NCI-H1436 treated with DMSO at 0.1 percent for 48 hours (cell line): ENCODE measurements around the gene SGMS1.
"Not testable (repeated sequence)": the region's sequence is repeated elsewhere in the genome, so short reads cannot be mapped to it uniquely, and the experiment has no call there.

Source experiments
- DNase-seq: peaks from one replicate; lab custom pipeline; 2025; lab: John Stamatoyannopoulos, UW

The SGMS1 gene

DNA sequence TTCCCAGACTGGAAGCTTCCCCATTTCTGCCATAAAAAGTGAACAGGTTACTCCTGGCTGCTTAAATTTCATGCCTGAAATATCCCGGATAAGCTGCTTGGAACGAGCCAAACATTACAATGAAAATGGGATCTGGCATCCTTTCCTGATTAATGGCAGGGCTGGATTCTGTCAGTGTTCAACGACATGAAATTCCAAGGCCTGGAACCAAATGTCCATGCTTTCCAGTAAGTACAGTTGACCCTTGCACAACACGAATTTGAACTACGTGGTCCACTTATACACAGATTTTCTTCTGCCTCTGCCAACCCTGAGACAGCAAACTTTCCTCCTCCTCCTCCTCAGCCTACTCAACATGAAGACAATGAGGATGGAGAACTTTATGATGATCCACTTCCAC, 65.4 kb downstream of the SGMS1 start:
- DNase-seq, result no peak

DNA sequence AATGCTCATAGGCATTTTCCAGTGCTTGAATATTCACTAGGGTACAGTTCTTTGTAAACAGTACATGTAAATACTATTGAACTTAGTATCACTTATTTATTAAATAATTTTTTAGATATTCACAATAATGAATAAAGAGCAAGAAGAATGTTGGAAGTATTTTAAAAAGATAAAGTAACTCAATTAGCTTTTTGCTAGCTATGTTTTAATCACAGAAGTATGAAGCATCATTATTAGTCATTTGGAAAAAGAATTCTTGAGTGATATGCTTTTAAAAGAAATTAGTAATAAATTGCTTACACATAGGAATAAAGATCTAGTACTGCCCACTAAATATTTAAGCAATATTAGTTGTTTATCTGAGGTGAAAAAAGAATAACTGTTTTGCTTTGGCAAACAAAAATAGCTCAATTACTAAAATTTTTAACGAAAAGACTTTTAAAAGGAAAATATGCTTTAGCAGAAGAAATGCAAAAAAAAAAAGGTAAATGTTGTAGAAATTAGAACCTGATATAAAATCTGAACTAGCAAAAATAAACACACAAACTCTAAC, 66.5 kb downstream of the SGMS1 start:
- no peak for DNase-seq

- no peak for DNase-seq
These were observed 67.3 kb downstream of the SGMS1 start for GRCh38 chr10:50556237-50557120.

GRCh38 chr10:50554995-50555568, 68.7 kb downstream of the SGMS1 start:
- DNase-seq, result no peak

DNA sequence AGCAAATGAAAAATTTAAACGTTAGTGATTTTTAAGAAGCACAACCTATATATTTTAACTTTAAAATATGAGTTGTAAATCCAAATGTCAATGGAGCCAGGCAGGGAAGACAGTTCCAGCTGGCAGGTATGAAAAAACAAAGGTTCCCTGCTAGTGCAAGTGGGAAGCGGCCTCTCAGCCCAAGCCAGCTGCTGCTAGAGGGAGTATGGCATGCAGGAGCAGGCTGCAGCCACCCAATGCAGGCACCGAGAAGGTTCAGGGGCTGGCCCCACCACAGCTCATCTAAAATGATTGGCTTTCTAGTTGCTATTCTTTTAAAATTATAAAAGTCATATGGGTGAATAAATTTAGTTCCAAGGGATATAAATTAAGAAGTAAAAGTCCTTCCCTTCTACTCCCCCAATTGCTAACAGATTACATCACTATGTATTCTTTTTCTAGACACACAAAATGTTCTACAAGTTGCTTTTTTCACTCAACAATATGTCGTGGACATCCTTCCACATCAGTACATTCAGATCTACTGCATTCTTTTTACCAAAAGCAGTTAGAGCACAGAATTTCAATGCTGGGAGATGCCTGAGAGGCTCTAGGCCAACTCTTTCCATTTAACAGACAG, 69.3 kb downstream of the SGMS1 start:
- DNase-seq, result no peak

GRCh38 chr10:50552771-50553535, 70.8 kb downstream of the SGMS1 start:
- DNase-seq, result no peak

GRCh38 chr10:50552308-50552707, 71.4 kb downstream of the SGMS1 start:
- no peak for DNase-seq

DNA sequence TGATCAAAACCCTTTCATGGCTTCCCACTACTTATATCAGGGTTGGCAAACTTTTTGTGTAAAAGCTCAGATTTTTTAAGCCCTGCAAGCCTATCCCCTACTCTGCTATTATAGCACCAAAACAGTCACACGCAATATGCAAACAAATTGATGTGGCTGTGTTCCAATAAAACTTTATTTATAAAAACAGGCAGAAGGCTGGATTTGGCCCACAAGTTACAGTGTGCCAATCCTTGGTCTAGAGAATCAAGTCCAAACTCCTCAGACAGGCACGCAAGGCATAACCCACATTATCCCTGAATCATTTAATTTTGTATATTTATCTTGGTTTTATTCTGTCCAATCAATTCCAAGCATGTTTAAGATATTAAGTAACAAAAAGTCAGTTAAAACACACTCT, 71.9 kb downstream of the SGMS1 start:
- no peak for DNase-seq

GRCh38 chr10:50550291-50550839, 73.4 kb downstream of the SGMS1 start:
- DNase-seq, result no peak

DNA sequence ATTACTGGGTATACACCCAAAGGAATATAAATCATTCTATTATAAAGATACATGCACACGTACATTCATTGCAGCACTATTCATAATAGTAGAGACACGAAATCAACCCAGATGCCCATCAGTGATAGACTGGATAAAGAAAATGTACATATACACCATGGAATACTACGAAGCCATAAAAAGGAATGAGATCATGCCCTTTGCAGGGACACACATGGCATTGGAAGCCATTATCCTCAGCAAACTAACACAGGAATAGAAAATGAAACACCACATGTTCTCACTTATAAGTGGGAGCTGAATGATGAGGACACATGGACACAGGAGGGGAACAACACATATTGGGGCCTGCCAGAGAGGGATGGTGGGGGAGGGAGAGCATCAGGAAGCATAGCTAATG, 74.6 kb downstream of the SGMS1 start:
- not testable (repeated sequence) for DNase-seq

DNA sequence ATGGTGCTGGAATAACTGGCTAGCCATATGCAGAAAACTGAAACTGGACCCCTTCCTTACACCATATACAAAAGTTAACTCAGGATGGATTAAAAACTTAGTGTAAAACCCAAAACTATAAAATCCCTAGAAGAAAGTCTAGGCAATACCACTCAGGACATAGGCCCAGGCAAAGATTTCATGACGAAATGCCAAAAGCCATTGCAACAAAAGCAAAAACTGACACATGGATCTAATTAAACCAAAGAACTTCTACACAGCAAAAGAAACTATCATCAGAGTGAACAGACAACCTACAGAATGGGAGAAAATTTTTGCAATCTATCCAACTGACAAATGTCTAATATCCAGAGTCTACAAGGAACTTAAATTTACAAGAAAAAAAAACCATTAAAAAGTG, 75.3 kb downstream of the SGMS1 start:
- not testable (repeated sequence) for DNase-seq

- not testable (repeated sequence) for DNase-seq
These were observed 77.5 kb downstream of the SGMS1 start for GRCh38 chr10:50546287-50546686.

DNA sequence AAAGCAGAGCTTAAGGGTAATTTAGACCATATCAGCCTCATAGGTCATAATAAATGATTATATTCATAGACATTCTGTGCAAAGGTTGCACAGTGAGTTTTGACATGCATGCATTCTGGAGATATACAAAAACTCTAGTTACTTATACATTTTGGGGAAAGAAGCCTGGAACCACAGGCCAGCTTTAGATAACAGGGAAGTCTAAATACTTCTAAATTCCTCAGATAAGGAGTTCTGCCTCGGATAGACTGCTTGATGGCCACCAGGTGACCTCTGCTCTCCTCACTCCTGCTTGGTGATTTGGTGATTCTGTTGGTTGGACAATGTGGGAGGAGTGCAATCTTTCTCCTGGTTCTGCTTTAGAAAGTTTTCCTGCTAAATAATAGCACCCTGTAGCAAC, 77.9 kb downstream of the SGMS1 start:
- DNase-seq, result no peak

GRCh38 chr10:50544857-50545429, 78.8 kb downstream of the SGMS1 start:
- no peak for DNase-seq

GRCh38 chr10:50544095-50544856, 79.5 kb downstream of the SGMS1 start:
- DNase-seq, result no peak

DNA sequence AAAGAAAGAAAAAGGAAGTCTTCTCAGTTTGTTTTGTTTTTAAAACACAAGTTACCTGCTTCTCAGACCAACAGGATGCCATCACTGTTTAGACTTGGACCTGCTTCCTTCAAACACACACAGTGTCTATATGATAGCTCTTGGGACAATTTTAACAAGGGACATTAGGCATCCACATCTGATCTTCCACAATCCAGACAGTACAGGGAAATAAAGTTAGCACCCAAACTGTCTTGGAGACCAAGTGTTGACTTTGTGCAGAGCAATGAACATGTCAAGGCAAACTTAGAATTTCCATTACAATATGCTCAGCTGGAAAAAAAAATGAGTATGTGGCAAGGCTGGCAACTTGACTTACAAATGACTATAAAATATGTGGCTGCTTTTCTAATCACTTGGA, 80.9 kb downstream of the SGMS1 start:
- no peak for DNase-seq

GRCh38 chr10:50541921-50542320, 81.8 kb downstream of the SGMS1 start:
- no peak for DNase-seq

DNA sequence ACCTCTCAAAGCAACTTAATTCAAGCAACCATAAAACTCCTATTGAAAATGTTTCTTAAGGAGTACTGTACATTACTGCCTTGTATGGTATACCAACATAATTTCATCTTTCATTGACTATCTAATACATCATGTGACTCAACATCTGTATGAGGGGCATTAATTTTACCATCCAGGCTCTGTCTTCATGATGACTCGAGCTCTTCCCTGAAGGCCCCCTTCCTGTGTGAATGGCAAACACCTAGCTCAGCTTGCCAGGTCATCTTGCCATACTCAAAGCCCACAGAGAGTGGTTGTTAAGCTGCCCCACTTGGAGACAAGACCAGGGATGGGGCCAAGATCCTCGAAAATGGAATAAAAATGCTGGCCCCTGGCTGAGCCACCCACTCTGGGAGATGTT, 82.4 kb downstream of the SGMS1 start:
- DNase-seq, result no peak

- no peak for DNase-seq
These were observed 83.0 kb downstream of the SGMS1 start for GRCh38 chr10:50540826-50541122.

GRCh38 chr10:50540069-50540825, 83.5 kb downstream of the SGMS1 start:
- DNase-seq, result no peak
